Activated T-cell treated with anti-CD3 and anti-CD28 coated beads for 24 hours (primary cell): ENCODE measurements around the gene ZNF629.

Experiments
- DNase-seq: peaks from one replicate; pipeline ENCODE4 v3.0.0-alpha.2; 2020; ENCODE audit warnings: low read depth

Gene ZNF629

DNA sequence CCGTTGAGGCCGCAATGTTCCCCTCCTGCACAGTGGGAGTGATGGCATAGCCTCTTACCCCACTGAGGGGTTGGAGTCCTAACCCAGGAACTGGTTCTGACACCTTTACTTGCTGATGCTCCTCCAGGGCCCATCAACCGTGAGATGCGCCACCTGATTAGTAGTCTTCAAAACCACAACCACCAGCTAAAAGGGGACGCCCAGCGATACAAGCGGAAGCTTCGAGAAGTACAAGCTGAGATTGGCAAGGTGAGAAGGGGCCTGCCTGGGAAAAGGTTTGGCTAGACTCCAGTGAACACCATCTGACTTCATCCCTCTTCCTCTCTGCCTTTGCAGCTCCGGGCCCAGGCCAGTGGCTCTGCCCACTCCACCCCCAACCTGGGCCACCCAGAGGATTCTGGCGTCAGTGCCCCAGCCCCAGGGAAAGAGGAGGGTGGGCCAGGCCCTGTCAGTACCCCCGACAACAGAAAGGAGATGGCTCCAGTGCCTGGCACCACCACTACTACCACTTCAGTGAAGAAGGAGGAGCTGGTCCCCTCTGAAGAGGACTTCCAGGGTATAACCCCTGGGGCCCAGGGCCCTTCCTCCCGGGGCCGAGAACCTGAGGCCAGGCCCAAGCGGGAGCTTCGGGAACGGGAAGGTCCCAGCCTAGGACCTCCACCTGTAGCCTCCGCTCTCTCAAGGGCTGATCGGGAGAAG, 19.1 kb downstream of the ZNF629 start:
- DNase-seq: no peak

DNA sequence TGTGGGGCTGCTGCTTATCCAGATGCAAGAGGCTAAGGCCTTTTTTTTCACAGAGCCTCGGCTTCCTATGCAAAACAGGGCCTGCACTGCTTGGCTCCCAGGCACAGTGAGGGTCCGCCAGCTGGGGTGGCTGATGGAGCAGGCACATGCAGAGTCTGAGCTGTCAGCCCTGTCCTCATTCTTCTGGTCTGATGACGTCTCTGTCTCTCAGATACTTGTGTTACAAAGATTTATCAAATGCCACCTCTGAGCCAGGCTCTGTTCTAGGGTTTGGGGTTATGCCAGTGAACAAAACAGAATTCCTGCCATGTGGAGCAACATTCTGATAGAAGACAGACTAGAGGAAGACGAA, 20.1 kb downstream of the ZNF629 start:
- DNase-seq: no peak

DNA sequence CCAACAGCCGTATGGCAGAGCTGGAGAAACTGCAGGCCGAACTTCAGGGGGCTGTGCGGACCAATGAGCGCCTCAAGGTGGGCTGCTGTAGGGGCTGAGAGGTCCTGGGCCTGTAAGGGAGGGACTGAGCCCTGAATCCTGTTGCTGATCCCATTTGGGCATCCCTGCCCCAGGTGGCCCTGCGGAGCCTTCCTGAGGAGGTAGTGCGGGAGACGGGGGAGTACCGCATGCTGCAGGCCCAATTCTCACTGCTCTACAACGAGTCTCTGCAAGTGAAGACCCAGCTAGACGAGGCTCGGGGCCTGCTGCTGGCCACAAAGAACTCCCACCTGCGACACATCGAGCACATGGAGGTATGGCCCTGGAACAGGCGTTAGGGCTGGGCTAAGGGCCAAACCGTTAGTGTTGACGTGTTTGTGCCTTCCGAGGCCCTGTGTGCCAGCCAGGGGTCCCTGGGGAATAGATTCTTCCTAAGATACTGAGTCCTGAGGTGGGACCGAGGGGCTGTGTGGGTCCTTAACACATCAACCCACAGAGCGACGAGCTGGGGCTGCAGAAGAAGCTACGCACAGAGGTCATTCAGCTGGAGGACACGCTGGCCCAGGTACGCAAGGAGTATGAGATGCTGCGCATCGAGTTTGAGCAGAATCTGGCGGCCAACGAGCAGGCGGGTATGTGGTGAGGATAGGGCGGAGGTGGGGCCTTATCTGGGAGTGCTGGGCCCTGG, 20.6 kb downstream of the ZNF629 start:
- DNase-seq: no peak

DNA sequence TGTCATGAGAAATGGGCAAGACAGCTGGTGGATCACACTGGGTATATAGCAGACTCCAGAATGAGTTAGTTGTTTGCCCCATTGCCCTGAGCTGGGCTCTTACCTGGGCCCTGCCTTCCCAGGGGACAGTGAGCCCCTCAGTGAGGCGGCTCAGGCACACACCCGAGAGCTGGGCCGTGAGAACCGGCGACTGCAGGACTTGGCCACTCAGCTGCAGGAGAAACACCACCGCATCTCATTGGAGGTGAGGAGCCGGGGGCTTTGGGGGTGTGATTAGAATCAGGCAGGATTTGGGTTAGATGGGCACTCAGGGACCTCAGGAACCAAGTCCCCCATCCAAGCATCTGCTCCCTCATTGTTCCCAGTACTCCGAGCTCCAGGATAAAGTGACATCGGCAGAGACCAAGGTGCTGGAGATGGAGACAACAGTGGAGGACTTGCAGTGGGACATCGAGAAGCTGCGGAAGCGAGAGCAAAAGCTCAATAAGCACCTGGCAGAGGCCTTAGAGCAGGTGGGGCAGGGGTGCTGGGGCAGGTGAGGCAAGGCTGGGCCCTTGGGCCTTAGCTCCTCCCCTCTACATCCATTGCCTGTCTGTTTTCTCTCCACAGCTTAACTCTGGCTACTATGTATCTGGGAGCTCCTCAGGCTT, 22.1 kb downstream of the ZNF629 start:
- DNase-seq: no peak

DNA sequence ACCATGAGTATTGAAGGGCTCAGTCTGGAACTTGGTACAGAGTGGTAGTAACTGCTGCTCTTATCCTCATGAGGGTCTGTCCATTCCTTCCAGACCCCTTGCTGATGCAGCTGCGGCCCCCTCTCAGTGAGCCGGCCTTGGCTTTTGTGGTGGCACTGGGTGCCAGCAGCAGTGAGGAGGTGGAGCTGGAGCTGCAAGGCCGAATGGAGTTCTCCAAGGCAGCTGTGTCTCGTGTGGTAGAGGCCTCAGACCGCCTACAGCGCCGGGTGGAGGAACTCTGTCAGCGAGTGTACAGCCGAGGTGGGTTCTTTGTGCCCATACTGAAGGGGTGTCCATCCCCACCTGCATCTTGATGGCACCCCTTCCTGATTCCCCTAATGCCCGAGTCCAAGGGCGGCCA, 22.9 kb downstream of the ZNF629 start:
- DNase-seq: no peak

DNA sequence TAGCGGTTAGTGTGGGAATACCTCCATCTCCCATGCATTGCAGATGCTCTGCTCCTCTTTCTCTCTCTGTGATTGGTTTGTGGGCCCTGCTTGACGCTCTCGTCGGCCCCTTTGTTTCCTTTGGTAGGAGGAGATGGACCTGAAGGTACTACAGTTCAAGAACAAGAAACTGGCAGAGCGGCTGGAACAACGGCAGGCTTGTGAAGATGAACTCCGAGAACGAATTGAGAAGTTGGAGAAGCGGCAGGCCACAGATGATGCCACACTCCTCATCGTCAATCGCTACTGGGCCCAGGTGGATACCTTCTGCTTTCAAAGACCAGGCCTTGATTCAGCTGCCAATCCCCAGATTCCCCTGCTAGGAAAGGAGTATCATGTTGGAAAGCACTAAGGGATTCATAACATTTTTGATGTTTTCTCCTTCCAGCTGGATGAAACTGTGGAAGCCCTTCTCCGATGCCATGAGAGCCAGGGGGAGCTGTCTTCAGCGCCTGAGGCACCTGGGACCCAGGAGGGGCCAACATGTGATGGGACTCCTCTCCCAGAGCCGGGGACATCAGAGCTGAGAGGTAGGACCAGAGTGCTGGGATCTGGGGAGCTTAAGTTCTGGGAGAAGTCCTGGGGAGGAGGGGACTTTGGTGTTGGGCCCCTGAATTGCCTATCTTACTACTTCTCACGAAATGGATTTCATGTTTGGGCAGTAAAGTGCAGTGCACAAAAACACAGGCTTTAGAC, 23.8 kb downstream of the ZNF629 start:
- no peak for DNase-seq

DNA sequence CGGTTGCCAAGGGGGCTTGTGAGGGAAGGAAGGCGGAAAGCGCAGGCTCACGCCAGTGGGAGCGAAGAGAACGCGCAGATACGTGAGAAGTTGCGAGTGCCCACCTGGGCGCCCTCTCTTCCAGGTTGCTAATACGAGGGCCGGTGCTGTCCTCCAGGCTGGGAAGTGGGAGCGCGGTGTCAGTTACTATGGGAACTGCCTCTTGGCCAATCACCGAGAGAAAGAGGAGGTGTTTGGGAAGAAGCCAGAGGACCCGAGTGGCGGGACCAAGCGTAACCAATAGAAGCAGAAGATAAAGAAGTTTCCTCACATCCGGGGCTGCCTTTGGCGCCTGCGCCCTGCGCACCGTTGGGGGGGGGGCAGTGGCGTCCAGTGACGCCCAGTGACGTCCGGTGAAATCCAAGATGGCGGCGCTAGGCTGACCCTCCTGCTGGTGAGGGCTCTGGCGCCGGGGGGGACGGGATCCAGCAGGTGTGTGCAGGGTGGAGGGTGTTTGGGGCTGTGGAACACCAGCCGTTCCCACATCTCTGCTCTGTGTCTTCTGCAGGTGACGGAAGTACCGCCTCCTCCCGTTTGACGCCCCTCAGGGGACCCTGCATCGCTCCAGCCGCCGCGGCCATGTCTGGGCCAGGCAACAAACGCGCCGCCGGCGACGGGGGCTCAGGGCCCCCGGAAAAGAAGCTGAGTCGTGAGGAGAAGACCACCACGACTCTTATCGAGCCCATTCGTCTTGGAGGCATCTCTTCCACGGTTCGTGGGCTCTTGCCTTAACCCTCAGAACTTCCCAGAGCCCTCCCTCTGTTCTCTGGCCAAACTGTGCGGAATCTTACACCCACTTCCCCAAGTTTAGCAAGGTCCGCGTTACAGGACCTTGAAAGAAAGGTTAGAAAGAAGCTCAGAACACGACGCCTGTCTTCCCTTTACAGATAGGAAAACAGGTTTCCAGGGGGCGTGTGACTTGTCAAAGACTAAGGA, 24.8 kb downstream of the ZNF629 start, which contains the start of the genes CFAP119 and RNF40:
TSS of gene CFAP119 (minus strand) at position 135 of the 975 bp plus-strand sequence. CDS start 314 bp downstream, outside the sequence.
TSS of gene RNF40 (plus strand) at position 395 of the 975 bp plus-strand sequence. CDS start at position 619, 224 bp downstream.
- DNase-seq: peak; percentile 88

DNA sequence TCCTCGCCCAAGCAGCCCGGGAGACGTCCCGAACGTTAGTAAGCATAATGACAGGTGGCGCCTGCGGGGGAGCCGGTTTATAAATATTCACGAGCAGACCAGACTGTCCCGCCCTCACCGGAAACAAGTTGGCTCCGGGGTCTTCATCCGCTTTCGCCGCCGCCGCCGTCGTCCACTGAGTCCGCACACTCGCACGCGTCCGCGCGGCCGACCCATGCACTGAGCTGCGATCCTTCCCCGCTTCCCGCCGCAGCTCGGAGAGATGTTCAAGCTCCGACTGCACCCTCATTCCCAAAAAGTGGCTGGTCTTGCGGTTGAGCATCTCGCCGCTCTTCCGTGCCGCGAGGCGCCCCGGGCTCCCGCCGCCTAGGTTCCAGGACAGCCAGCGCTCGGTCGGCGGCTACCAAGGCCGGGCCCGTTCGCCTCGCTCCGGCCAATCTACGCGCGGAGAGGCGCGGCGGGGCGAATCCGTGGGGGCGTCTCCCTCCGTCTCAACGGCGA, 25.5 kb downstream of the ZNF629 start:
- DNase-seq: peak; percentile 32

DNA sequence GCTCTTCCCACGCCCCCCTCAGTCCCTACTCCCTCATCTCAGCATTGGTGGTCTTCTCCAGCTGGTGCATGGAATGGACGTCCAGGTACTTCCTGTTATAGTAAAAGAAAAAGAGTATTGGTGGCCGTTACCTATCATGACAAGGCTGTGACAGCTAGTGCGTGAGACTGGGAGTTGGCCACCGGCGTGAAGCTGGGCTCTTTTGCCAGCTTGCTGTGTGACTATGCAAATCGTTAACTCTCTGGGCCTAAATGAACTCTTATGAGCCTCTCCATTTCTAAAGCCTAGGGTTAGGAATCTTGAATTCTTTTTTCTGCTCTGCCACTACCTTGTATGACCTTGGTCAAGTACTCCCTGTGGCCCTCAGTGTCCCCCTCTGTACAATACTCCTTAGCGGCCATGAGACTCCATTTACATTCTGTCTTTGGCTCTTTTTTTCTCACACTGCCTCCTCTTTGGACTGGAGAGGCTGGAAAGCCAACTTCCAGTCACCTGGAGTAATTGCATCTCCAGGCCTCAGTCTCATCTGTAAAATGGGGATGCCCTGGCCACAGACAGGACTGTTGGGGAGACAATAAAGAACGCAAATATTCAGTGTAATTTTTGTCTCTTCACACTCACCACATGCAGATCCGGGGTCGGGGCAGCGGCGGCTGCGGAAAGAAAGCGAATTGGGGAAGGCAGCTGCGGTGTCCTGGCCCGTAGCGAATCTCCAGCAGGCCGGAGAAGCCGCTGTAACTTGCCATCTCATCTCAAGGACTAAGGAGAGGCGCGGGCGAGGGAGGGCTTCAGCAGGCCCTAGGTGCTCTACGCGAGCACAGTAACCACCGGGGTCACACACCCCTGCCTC, 26.2 kb downstream of the ZNF629 start:
- DNase-seq: no peak

DNA sequence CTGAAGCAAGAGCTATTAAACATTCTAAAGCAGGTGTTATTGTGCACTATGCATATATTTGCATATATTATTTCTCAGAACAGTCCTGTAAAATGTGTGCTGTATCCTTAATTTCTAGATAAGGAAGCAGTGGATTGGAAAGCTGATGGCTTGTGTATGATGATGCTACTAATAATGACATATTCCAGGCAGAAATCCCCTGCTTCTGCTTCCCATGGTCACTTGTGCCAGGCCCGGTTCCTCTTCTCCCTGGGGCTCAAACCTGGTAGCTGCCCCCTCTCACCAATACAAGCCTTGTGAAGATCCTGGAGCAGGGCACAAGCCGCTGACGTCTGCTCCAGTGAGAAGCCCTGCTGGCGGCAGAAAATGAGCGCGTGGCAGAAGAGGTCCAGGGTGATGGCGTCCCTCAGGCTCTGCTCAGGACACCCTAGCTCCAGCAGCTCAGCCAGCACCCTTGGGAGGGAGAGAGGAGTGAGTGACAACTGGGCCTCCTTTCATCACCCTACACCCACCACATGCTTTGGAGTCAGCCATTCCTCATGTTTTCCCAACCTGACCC, 26.9 kb downstream of the ZNF629 start:
- no peak for DNase-seq

DNA sequence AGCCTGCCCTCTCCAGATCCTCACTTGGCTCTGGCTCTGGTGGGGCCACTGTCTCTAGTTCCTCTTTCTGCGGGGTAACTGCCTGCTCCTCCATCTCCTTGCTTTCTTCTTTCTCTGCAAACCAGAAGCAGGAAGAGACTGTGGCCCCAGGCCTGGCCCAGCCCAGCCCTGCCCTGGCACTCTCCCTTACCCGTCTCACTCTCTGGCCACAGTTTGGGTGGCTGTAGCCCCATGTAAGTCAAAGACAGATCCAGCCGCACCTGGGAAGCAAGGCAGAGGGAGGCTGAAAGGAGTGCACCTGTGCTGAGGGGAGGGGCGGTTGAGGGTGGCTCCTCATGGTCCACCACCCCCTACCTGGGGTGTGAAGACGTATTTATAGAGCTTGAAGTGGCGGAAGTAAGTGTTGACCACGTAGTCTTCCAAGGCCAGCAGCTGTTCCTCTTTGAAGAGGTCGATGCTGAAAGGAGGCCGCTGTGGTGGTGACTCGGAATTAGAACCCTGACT, 28.0 kb downstream of the ZNF629 start:
- no peak for DNase-seq

DNA sequence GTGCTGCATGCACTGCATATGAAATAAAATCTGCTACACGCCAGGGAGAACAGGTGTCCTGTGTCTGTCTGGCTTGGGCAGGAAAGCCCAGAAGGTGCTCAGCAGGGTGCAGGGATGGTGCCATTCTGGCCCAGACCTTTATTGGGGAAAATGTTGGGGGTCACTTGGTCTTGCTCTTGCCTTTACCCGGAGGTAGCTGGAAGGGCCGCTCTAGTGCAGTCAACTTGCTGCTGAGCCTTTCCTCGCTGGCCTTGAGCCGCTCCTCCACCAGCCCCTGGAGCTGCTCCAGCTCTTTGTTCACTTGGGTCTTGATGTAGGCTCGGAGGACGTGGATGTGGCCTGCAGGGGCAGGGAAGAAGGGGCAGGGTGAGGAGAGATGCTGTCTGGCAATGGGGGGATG, 29.7 kb downstream of the ZNF629 start:
- DNase-seq: no peak

DNA sequence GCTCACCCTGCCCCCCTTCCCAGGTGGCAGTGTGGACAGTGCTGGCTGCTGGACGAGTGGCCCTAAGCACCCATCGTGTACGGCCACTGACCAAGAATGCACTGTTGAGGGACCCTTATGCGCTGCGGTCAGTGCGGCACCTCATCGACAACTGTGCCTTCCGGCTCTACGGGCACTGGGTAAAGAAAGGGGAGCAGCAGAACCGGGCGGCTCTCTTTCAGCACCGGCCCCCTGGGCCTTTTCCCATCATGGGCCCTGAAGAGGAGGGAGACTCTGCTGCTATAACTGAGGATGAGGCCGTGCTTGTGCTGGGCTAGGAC, 30.3 kb downstream of the ZNF629 start:
- no peak for DNase-seq

DNA sequence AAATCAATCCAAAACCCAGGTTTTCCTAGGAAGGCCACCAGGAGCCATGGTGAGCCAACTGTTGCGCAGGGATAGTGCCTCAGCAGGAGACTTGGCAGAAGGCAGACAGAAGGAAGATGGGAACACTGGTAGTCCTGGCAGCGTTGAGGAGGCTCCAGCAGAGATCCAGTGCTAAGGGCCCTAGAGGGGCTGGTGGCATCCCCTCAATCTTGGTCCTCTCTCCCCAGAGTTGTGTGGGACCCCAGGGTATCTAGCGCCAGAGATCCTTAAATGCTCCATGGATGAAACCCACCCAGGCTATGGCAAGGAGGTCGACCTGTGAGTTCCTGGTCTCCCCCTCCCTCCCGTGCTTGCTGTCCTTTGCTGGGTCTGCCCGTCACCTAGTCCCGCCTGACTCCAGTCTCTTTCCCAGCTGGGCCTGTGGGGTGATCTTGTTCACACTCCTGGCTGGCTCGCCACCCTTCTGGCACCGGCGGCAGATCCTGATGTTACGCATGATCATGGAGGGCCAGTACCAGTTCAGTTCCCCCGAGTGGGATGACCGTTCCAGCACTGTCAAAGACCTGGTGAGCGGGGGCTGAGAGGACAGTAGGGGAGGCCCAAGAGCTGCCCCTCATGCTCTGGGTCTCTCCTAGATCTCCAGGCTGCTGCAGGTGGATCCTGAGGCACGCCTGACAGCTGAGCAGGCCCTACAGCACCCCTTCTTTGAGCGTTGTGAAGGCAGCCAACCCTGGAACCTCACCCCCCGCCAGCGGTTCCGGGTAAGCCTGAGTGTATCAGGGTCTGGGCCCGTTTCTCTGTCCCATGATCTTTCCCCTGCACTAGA, 30.8 kb downstream of the ZNF629 start:
- no peak for DNase-seq

DNA sequence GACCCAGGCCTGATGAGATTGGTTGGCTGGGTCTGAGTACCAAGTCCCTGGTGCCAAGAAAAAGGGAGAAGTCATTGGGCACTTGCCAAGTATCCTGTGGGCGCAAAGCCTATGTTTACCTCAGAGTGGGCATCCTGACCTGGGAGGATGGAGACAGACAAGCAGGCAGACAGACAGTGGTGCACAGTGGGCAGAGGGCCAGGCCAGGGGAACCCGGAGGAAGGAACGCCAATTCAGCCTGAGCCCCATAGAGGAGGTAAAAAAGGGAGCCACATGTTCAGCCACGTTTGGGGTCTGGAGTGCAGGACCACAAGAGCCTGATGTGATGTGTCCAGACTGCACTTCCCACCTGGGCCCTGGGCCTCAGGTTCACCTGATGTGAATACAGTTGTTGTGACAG, 33.4 kb downstream of the ZNF629 start:
- DNase-seq: no peak

DNA sequence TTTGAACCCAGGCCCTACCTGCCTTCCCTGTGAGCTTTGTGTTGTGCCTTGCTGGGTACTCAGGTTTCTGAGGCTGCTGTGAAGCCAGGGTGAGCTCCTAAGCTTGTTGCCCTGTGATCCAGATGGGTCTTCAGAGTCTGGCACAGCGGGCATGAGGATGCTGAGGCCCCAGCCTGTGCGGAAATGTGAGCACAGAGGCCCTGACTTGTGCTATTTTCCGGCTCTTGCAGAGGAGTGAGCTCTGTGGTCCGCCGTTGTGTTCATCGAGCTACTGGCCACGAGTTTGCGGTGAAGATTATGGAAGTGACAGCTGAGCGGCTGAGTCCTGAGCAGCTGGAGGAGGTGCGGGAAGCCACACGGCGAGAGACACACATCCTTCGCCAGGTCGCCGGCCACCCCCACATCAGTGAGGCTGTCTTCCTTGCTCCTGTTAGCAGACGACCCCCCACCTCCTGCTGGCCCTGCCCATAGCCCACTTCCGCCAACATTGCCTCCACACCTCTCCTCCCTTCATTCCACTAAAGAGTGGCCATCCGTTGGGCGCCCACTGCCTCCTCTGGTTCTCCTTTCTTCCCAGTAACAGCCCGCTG, 36.0 kb downstream of the ZNF629 start:
- DNase-seq: no peak

DNA sequence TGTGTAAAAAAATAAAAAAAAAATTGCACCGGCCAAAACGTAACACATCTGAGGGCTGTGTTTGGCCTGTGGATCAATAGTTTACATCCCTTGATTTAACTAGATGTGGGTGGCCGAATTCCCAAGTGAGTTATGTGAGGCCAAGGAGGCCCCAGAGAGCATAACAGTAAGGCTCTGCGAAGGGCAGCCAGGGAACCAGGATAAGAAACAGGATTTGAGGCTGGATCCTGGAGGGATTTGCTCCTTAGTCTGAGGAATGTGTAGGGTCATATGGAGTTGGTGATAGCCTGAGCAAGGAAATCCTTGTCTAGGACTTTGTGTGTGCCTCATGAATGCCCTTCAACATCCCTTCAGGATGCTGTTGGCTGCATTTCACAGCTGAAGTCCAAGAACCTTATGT, 36.8 kb downstream of the ZNF629 start:
- DNase-seq: no peak
